Measurements from ENCODE around the gene WDR72. TPM values are rescaled to one million over a fixed set of nuclear protein-coding genes. Genes with fewer than 3 reads are reported as not detected.
A peak's percentile ranks its signal among the peaks of the same experiment; 100 is the strongest.

Gene WDR72
- total RNA-seq, 1 donor from 2014 or later = 0.14 TPM

- H3K36me3 ChIP-seq (ENCODE audit: insufficient read depth, low read length) = no peaks in the 10 kb centered on the region
- no peak overlapping the region for H3K9ac ChIP-seq (ENCODE audit: low read length)
- no peaks in the 10 kb centered on the region for H3K9me3 Mint-ChIP-seq (ENCODE audit: unreplicated experiment)
- no peaks in the 10 kb centered on the region for H3K79me2 ChIP-seq (ENCODE audit: insufficient read depth, low read length)
- no peak for TF ChIP-seq EZH2 (IDR thresholded peaks at IDR 0.05; ENCODE audit: insufficient read depth, low read length)
- TF ChIP-seq, protein P1, sequence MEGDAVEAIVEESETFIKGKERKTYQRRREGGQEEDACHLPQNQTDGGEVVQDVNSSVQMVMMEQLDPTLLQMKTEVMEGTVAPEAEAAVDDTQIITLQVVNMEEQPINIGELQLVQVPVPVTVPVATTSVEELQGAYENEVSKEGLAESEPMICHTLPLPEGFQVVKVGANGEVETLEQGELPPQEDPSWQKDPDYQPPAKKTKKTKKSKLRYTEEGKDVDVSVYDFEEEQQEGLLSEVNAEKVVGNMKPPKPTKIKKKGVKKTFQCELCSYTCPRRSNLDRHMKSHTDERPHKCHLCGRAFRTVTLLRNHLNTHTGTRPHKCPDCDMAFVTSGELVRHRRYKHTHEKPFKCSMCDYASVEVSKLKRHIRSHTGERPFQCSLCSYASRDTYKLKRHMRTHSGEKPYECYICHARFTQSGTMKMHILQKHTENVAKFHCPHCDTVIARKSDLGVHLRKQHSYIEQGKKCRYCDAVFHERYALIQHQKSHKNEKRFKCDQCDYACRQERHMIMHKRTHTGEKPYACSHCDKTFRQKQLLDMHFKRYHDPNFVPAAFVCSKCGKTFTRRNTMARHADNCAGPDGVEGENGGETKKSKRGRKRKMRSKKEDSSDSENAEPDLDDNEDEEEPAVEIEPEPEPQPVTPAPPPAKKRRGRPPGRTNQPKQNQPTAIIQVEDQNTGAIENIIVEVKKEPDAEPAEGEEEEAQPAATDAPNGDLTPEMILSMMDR (IDR thresholded peaks at IDR 0.05; ENCODE audit: insufficient read depth, low read depth, low read length) = no peak
- FAIRE-seq = no peak
- H3K4me2 ChIP-seq (ENCODE audit: low read length) = no peak overlapping the region
- no peaks in the 10 kb centered on the region for H3K27me3 Mint-ChIP-seq (ENCODE audit: low read depth, unreplicated experiment)
- no peak overlapping the region for H3K4me3 Mint-ChIP-seq (ENCODE audit: unreplicated experiment)
- H3K27me3 ChIP-seq (ENCODE audit: insufficient read depth, low read length) = no peaks in the 10 kb centered on the region
- no peaks in the 10 kb centered on the region for H3K36me3 Mint-ChIP-seq (ENCODE audit: low read depth, unreplicated experiment)
- no peak overlapping the region for H2AFZ ChIP-seq (ENCODE audit: low read depth, low read length)
- no peaks in the 10 kb centered on the region for H3K4me1 Mint-ChIP-seq (ENCODE audit: low read depth, unreplicated experiment)
- H3K9me3 ChIP-seq (ENCODE audit: insufficient read depth, low read depth, low read length) = no peaks in the 10 kb centered on the region
- no peak overlapping the region for H3K27ac Mint-ChIP-seq (ENCODE audit: unreplicated experiment)
- no peak for DNase-seq (ENCODE audit: low read depth)
- H3K4me1 ChIP-seq (ENCODE audit: insufficient read depth, low read length) = no peaks in the 10 kb centered on the region
- H4K20me1 ChIP-seq (ENCODE audit: insufficient read depth, low read length) = no peaks in the 10 kb centered on the region
- H3K4me3 ChIP-seq (ENCODE audit: insufficient read depth, low read depth, low read length) = no peak overlapping the region
- H3K27ac ChIP-seq (ENCODE audit: low read depth, low read length) = no peak overlapping the region
Observed at GRCh38 chr15:53576841-53577240, 182.6 kb downstream of the WDR72 start.

GRCh38 chr15:53573091-53573490, 186.4 kb downstream of the WDR72 start:
- Histone ChIP-seq H3K27ac (ENCODE audit: low read depth, low read length) (no peak overlapping the region), H3K4me3 (ENCODE audit: insufficient read depth, low read depth, low read length) (no peak overlapping the region), H3K9ac (ENCODE audit: low read length) (no peak overlapping the region), H3K4me2 (ENCODE audit: low read length) (no peak overlapping the region), H3K4me1 (ENCODE audit: insufficient read depth, low read length) (no peaks in the 10 kb centered on the region), H3K36me3 (ENCODE audit: insufficient read depth, low read length) (no peaks in the 10 kb centered on the region), H4K20me1 (ENCODE audit: insufficient read depth, low read length) (no peaks in the 10 kb centered on the region), H3K79me2 (ENCODE audit: insufficient read depth, low read length) (no peaks in the 10 kb centered on the region), H3K27me3 (ENCODE audit: insufficient read depth, low read length) (no peaks in the 10 kb centered on the region), H3K9me3 (ENCODE audit: insufficient read depth, low read depth, low read length) (peaks cover 4% of the 10 kb centered on the region), H2AFZ (ENCODE audit: low read depth, low read length) (no peak overlapping the region)
- Mint-ChIP-seq H3K9me3 (ENCODE audit: unreplicated experiment) (no peaks in the 10 kb centered on the region), H3K27me3 (ENCODE audit: low read depth, unreplicated experiment) (no peaks in the 10 kb centered on the region), H3K4me1 (ENCODE audit: low read depth, unreplicated experiment) (no peaks in the 10 kb centered on the region), H3K4me3 (ENCODE audit: unreplicated experiment) (no peak overlapping the region), H3K36me3 (ENCODE audit: low read depth, unreplicated experiment) (no peaks in the 10 kb centered on the region), H3K27ac (ENCODE audit: unreplicated experiment) (no peak overlapping the region)
- FAIRE-seq (no peak), DNase-seq (ENCODE audit: low read depth) (no peak)
- no peak for TF ChIP-seq EZH2 (IDR thresholded peaks at IDR 0.05; ENCODE audit: insufficient read depth, low read length)
- TF ChIP-seq, protein P1 (IDR thresholded peaks at IDR 0.05; ENCODE audit: insufficient read depth, low read depth, low read length) = no peak

DNA sequence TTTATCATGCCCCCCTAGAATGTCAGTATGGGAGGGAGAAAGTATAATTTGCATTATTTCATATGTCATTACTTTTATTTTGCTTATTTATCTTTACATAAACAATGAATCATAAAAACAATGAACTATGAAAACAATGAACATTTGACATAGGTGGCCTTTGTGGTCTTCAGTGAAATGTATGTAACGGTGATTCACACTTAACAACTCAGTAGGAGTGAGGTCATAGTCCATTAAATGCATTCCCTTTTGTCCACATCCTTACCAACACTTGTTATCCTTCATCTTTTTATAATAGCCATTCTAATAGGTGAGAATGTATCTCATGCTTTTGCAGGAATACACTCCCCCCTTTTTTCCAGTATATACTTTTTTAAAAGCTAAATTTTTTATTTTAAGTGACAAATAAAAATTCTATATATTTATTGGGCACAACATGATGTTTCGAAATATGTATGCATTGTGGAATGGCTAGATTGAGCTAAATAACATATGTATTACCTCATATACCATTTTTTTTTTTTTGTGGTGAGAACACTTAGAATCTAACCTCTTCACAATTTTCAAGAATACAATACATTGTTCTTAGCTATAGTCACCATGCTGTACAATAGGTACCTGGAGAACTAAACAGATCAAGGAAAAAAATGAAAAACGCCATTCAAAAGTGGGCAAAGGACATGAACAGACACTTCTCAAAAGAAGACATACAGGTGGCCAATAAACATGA, 189.5 kb downstream of the WDR72 start:
- H3K4me2 ChIP-seq (ENCODE audit: low read length) = no peak overlapping the region
- no peaks in the 10 kb centered on the region for H3K4me1 ChIP-seq (ENCODE audit: insufficient read depth, low read length)
- peaks cover 4% of the 10 kb centered on the region for H3K9me3 ChIP-seq (ENCODE audit: insufficient read depth, low read depth, low read length)
- no peak overlapping the region for H3K4me3 ChIP-seq (ENCODE audit: insufficient read depth, low read depth, low read length)
- Mint-ChIP-seq H3K36me3 (ENCODE audit: low read depth, unreplicated experiment) (no peaks in the 10 kb centered on the region), H3K4me3 (ENCODE audit: unreplicated experiment) (no peak overlapping the region), H3K4me1 (ENCODE audit: low read depth, unreplicated experiment) (no peaks in the 10 kb centered on the region), H3K27me3 (ENCODE audit: low read depth, unreplicated experiment) (no peaks in the 10 kb centered on the region), H3K9me3 (ENCODE audit: unreplicated experiment) (no peaks in the 10 kb centered on the region), H3K27ac (ENCODE audit: unreplicated experiment) (no peak overlapping the region)
- no peaks in the 10 kb centered on the region for H4K20me1 ChIP-seq (ENCODE audit: insufficient read depth, low read length)
- H3K27me3 ChIP-seq (ENCODE audit: insufficient read depth, low read length) = no peaks in the 10 kb centered on the region
- H3K9ac ChIP-seq (ENCODE audit: low read length) = no peak overlapping the region
- H2AFZ ChIP-seq (ENCODE audit: low read depth, low read length) = no peak overlapping the region
- no peak for TF ChIP-seq EZH2 (IDR thresholded peaks at IDR 0.05; ENCODE audit: insufficient read depth, low read length)
- TF ChIP-seq, protein P1 (IDR thresholded peaks at IDR 0.05; ENCODE audit: insufficient read depth, low read depth, low read length) = no peak
- DNase-seq (ENCODE audit: low read depth) (peak; percentile 11), FAIRE-seq (peak; percentile 26)
- peak overlapping the region; percentile 23 for H3K27ac ChIP-seq (ENCODE audit: low read depth, low read length)
- no peaks in the 10 kb centered on the region for H3K79me2 ChIP-seq (ENCODE audit: insufficient read depth, low read length)
- H3K36me3 ChIP-seq (ENCODE audit: insufficient read depth, low read length) = no peaks in the 10 kb centered on the region
